ENCODE data around the gene BRD1. TPM values are rescaled to one million over a fixed set of nuclear protein-coding genes. Genes with fewer than 3 reads are reported as not detected.
A peak's percentile ranks its signal among the peaks of the same experiment; 100 is the strongest.

BRD1 gene
- total RNA-seq, result 100 to 1,000 TPM in 1 of 4 donors, 10 to 100 TPM in 3; 69.3 to 116 (median 81.1) TPM

DNA sequence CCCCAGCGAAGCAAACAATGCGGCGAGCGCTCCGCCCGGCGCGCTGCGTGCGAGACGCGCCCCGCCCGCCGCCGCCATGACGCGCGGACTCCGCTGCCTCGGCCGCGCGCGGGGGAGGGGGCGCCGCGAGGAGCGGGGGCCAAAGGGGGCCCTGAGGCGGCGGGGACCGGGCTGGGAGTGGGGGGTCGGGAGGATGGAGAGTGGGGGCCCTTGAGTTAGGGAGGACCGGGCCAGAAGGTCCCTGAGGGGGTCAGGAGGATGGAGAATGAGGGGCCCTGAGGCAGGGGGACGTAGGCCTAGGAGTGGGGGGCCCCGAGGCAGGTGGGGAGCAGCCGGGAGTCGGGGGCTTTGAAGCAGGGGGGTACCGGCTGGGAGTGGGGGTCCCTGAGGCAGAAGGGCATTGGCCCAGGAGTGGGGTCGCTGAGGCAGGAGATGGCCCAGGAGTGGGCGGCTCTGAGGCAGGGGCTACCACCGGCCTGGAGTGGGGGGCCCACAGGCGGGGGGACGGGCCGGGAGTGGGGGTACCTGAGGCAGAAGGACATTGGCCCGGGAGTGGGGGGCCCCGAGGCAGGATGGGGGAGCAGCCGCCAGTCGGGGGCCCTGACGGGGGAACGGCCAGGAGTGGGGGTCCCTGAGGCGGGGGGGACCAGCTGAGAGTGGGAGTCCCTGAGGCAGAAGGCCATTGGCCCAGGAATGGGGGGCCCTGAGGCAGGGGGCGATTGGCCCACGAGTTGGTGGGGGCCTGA lies at the start of gene BRD1:
BRD1 (minus strand) TSS at position 21 of the 746 bp plus-strand sequence. CDS start 3,556 bp downstream, outside the sequence.
- Histone ChIP-seq H3K4me1 (peaks cover 37% of the 10 kb centered on the region), H3K27me3 (no peaks in the 10 kb centered on the region), H3K9me3 (no peaks in the 10 kb centered on the region), H3K27ac (peak within 1 kb of the TSS; percentile 96), H3K36me3 (peaks cover 16% of the 10 kb centered on the region), H3K4me3 (peak within 1 kb of the TSS; percentile 91)
- no peak for TF ChIP-seq POLR2AphosphoS5 (IDR thresholded peaks at IDR 0.05)
- TF ChIP-seq POLR2A (IDR thresholded peaks at IDR 0.05), result no peak
- TF ChIP-seq CTCF (IDR thresholded peaks at IDR 0.05), result no peak
- TF ChIP-seq EP300 (IDR thresholded peaks at IDR 0.05), result no peak
- 30% methylated on average over 31 of the region's 54 CpGs for WGBS
- DNase-seq (ENCODE audit: low spot score in 2 of 2), result no peak

- Histone ChIP-seq H3K4me1 (no peaks in the 10 kb centered on the region), H3K27ac (no peak overlapping the region), H3K27me3 (no peaks in the 10 kb centered on the region), H3K36me3 (no peaks in the 10 kb centered on the region), H3K4me3 (no peak overlapping the region), H3K9me3 (peaks cover 10% of the 10 kb centered on the region)
- DNase-seq (ENCODE audit: low spot score in 2 of 2), result no peak
- WGBS, result 95% methylated on average over 15 of the region's 16 CpGs
- no peak for TF ChIP-seq POLR2A (IDR thresholded peaks at IDR 0.05)
- TF ChIP-seq EP300 (IDR thresholded peaks at IDR 0.05), result no peak
These were observed 45.7 kb upstream of the BRD1 start for GRCh38 chr22:49873228-49873940.

DNA sequence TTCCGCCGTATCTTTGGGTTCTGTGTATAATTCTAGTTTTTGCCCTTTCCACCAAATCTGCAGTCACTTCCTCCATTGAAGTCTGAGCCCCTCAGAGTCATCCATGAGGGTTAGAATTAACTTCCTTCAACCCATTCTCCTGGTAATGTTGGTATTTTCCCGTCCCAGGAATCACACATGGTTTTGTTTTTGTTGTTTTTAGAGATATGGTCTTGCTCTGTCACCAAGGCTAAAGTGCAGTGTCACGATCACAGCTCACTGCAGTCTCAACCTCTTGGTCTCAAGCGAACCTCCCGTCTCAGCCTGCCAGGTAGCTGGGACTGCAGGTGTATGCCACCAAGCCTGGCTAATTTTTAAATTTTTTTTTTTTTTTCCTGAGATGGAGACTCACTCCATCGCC lies 44.7 kb upstream of the BRD1 start:
- Histone ChIP-seq H3K27me3 (no peaks in the 10 kb centered on the region), H3K4me1 (no peaks in the 10 kb centered on the region), H3K36me3 (peaks cover 5% of the 10 kb centered on the region), H3K27ac (no peak overlapping the region), H3K9me3 (peaks cover 11% of the 10 kb centered on the region), H3K4me3 (no peak overlapping the region)
- no peak for DNase-seq (ENCODE audit: low spot score in 2 of 2)
- TF ChIP-seq POLR2AphosphoS5 (IDR thresholded peaks at IDR 0.05) (no peak), POLR2A (IDR thresholded peaks at IDR 0.05) (no peak), CTCF (IDR thresholded peaks at IDR 0.05) (no peak), EP300 (IDR thresholded peaks at IDR 0.05) (no peak)
- 96% methylated on average over 7 of the region's 7 CpGs for WGBS

GRCh38 chr22:49871482-49871881 lies 43.8 kb upstream of the BRD1 start:
- Histone ChIP-seq H3K4me3 (no peak overlapping the region), H3K27ac (no peak overlapping the region), H3K27me3 (no peaks in the 10 kb centered on the region), H3K36me3 (peaks cover 6% of the 10 kb centered on the region), H3K9me3 (peaks cover 19% of the 10 kb centered on the region), H3K4me1 (no peaks in the 10 kb centered on the region)
- WGBS, result 95% methylated on average over 4 of the region's 4 CpGs
- no peak for DNase-seq (ENCODE audit: low spot score in 2 of 2)
- TF ChIP-seq CTCF (IDR thresholded peaks at IDR 0.05) (no peak), POLR2A (IDR thresholded peaks at IDR 0.05) (no peak), POLR2AphosphoS5 (IDR thresholded peaks at IDR 0.05) (no peak), EP300 (IDR thresholded peaks at IDR 0.05) (no peak)

- H3K9me3 ChIP-seq, result peaks cover 22% of the 10 kb centered on the region
- no peak overlapping the region for H3K27ac ChIP-seq
- no peaks in the 10 kb centered on the region for H3K27me3 ChIP-seq
- no peak overlapping the region for H3K4me3 ChIP-seq
- WGBS, result 92% methylated on average over 13 of the region's 14 CpGs
- TF ChIP-seq CTCF (IDR thresholded peaks at IDR 0.05) (no peak), POLR2AphosphoS5 (IDR thresholded peaks at IDR 0.05) (no peak), POLR2A (IDR thresholded peaks at IDR 0.05) (no peak), EP300 (IDR thresholded peaks at IDR 0.05) (no peak)
- DNase-seq (ENCODE audit: low spot score in 2 of 2), result no peak
- H3K4me1 ChIP-seq, result no peaks in the 10 kb centered on the region
- H3K36me3 ChIP-seq, result peaks cover 6% of the 10 kb centered on the region
These were observed 42.4 kb upstream of the BRD1 start for GRCh38 chr22:49869845-49870712.

Data from suprapubic skin (tissue), 4 donors.